Heart left ventricle (tissue), 13 donors: ENCODE results near the gene BNC2.

Source experiments
- CTCF ChIP-seq, 12 donors: fragments of 200-600 bp; sonication (generic) in 4 of 12; IDR thresholded peaks; one replicate each; pipeline versions ENCODE4 v1.5.0 to v1.8.0; 2018 to 2022; ENCODE audit warnings: antibody characterized with exemption in 12 of 12, mild to moderate bottlenecking in 5 of 12
- POLR2A ChIP-seq, 2 donors: fragments of 450-650 bp; IDR thresholded peaks; one replicate each; pipeline ENCODE4 v1.6.1; 2017; ENCODE audit warnings: antibody characterized with exemption in 2 of 2, mild to moderate bottlenecking in 2 of 2, moderate library complexity in 2 of 2
- donor health status: ischemic (EF 13 %, LVEDD 7.1; RV severe dilation, severe dysfunction).
- donor health status: DM: no; HTN: yes; CAD: no.
- donor health status: DM: no; HTN: no; CAD: no.
- donor health status: ischemic (EF 25% LVEDD 6.9; RV normal size, moderate dysfunction).
- donor health status: ischemic (EF 25% LVEDD 5.7; RV mildly dilated, moderate dysfunction).
- donor health status: ischemic (EF 35%, LVEDD 5.7; RV mildly dilated, moderate dysfunction).
- donor health status: nonischemic (EF 11% LVEDD 7.7; RV severe dilation, severe dysfunction).
- donor health status: DM: yes; HTN: yes; CAD: no.
- donor health status: PGD.
- donor health status: ischemic (EF 29% LVEDD 5.4; RV normal size, mild dysfunction).
- donor health status: nonischemic (EF 23%, LVEDD 6.1; RV moderate dilation, normal function).

GRCh38 chr9:16500386-16500785, 370.1 kb downstream of the BNC2 start:
- TF ChIP-seq CTCF (IDR thresholded peaks at IDR 0.05) (no peak), POLR2A (IDR thresholded peaks at IDR 0.05) (no peak)
